ENCODE measurements around the gene TMEM192.

- TF ChIP-seq SAFB2 (CRISPR knock-in tag; IDR thresholded peaks at IDR 0.05; ENCODE audit: borderline replicate concordance, low read depth): no peak
- no peak for TF ChIP-seq KLF16 (CRISPR knock-in tag; IDR thresholded peaks at IDR 0.05)
- TF ChIP-seq CEBPB (IDR thresholded peaks at IDR 0.05; ENCODE audit: borderline replicate concordance, low read depth, low read length): no peak
- no peak for TF ChIP-seq ZFP36 (IDR thresholded peaks at IDR 0.05; ENCODE audit: borderline replicate concordance, low read depth, low read length, partially characterized antibody)
These were observed 51.7 kb downstream of the TMEM192 start for GRCh38 chr4:165060938-165061337.

All from HepG2 (cell line).